Muscle of back (tissue), 13 donors: Measurements from ENCODE around the gene MGAT5B. TPM values are rescaled to one million over a fixed set of nuclear protein-coding genes. Genes with fewer than 3 reads are reported as not detected.
A peak's percentile ranks its signal among the peaks of the same experiment; 100 is the strongest.
"Not testable (repeated sequence)": the region's sequence is repeated elsewhere in the genome, so short reads cannot be mapped to it uniquely, and the experiment has no call there.

Experiments used
- DNase-seq, 3 donors: peaks; one replicate each; pipeline versions ENCODE4 v3.0.0 to v3.0.0-alpha.2; 2013
- long read RNA-seq, 9 donors: transcript quantifications; one replicate each; lab custom pipeline, GENCODE V29; 2026
- polyA plus RNA-seq, 10 donors: library from polyadenylated mRNA; unstranded; fragments of 120-200 nt; gene quantifications; one replicate each; pipeline ENCODE4 v1.2.1, GENCODE V29; 2013; ENCODE audit not compliant: insufficient read length in 10 of 10

Gene MGAT5B
- polyA plus RNA-seq: 1 to 10 TPM in 1 of 10 donors, under 1 TPM in 9; 0.27 to 1.1 (median 0.70) TPM
- long read RNA-seq, donor 1: 0 reads
- long read RNA-seq, donor 2: 0 reads
- long read RNA-seq, donor 3: 0 reads
- long read RNA-seq, donor 4: 0 reads
- long read RNA-seq, donor 5: 0 reads
- long read RNA-seq, donor 6: 0 reads
- long read RNA-seq, donor 7: 0 reads
- long read RNA-seq, donor 8: 0 reads
- long read RNA-seq, donor 9: 0 reads

- peak; percentile 62 to 91 (median 89) for DNase-seq
These were observed at the start of gene MGAT5B for GRCh38 chr17:76868176-76868668. Gene MGAT5B, plus strand, starts transcription at chr17:76868404. Its CDS starts 626 bp downstream, at chr17:76869030.

- no peak for DNase-seq
These were observed 48.2 kb upstream of the MGAT5B start for GRCh38 chr17:76820039-76820438.

GRCh38 chr17:76820561-76820960, 47.6 kb upstream of the MGAT5B start:
- DNase-seq: no peak

GRCh38 chr17:76822184-76822778, 45.9 kb upstream of the MGAT5B start:
- no peak for DNase-seq

- no peak for DNase-seq
These were observed 44.1 kb upstream of the MGAT5B start for GRCh38 chr17:76824093-76824492.

GRCh38 chr17:76826330-76827068, 41.7 kb upstream of the MGAT5B start:
- DNase-seq: peak in 1 of 3 donors; percentile 42

GRCh38 chr17:76827736-76828135, 40.5 kb upstream of the MGAT5B start:
- no peak for DNase-seq

GRCh38 chr17:76830987-76831715, 37.1 kb upstream of the MGAT5B start:
- no peak for DNase-seq

GRCh38 chr17:76833034-76833644, 35.1 kb upstream of the MGAT5B start:
- DNase-seq: no peak

- DNase-seq: no peak
These were observed 34.5 kb upstream of the MGAT5B start for GRCh38 chr17:76833747-76834146.

- DNase-seq: peak; percentile 49 to 85 (median 72)
These were observed 33.3 kb upstream of the MGAT5B start for GRCh38 chr17:76834870-76835269.

GRCh38 chr17:76840443-76840767, 27.8 kb upstream of the MGAT5B start:
- DNase-seq: peak in 1 of 3 donors; percentile 10

GRCh38 chr17:76840884-76841775, 27.1 kb upstream of the MGAT5B start:
- peak in 1 of 3 donors; percentile 18 for DNase-seq

- DNase-seq: no peak
These were observed 26.3 kb upstream of the MGAT5B start for GRCh38 chr17:76841776-76842405.

- DNase-seq: not testable (repeated sequence)
These were observed 25.1 kb upstream of the MGAT5B start for GRCh38 chr17:76843068-76843467.

- peak in 1 of 3 donors; percentile 17 for DNase-seq
These were observed 24.3 kb upstream of the MGAT5B start for GRCh38 chr17:76843703-76844484.

- DNase-seq: no peak
These were observed 23.7 kb upstream of the MGAT5B start for GRCh38 chr17:76844485-76844829.

GRCh38 chr17:76844846-76845245, 23.4 kb upstream of the MGAT5B start:
- DNase-seq: peak in 1 of 3 donors; percentile 67

- DNase-seq: peak in 2 of 3 donors; percentile 52 to 84
These were observed 22.6 kb upstream of the MGAT5B start for GRCh38 chr17:76845541-76846017.
